ENCODE results near the gene FKBP1A.

The FKBP1A gene

GRCh38 chr20:1326031-1326930 lies 66.6 kb downstream of the FKBP1A start:
- H3K4me1 Mint-ChIP-seq: no peaks in the 10 kb centered on the region
- H3K27me3 Mint-ChIP-seq: no peaks in the 10 kb centered on the region
- H3K36me3 Mint-ChIP-seq: peaks cover 1% of the 10 kb centered on the region
- no peak overlapping the region for H3K4me3 Mint-ChIP-seq
- H3K27ac Mint-ChIP-seq: no peak overlapping the region
- H3K9me3 Mint-ChIP-seq: no peaks in the 10 kb centered on the region

GRCh38 chr20:1325173-1326030 lies 67.5 kb downstream of the FKBP1A start:
- Mint-ChIP-seq H3K36me3 (no peaks in the 10 kb centered on the region), H3K4me3 (no peak overlapping the region), H3K4me1 (no peaks in the 10 kb centered on the region), H3K27me3 (no peaks in the 10 kb centered on the region), H3K27ac (no peak overlapping the region), H3K9me3 (no peaks in the 10 kb centered on the region)

- Mint-ChIP-seq H3K27ac (no peak overlapping the region), H3K4me3 (no peak overlapping the region), H3K9me3 (no peaks in the 10 kb centered on the region), H3K36me3 (no peaks in the 10 kb centered on the region), H3K27me3 (no peaks in the 10 kb centered on the region), H3K4me1 (no peaks in the 10 kb centered on the region)
Measured at GRCh38 chr20:1324598-1325172, 68.2 kb downstream of the FKBP1A start.

- no peaks in the 10 kb centered on the region for H3K9me3 Mint-ChIP-seq
- H3K27me3 Mint-ChIP-seq: no peaks in the 10 kb centered on the region
- H3K4me1 Mint-ChIP-seq: no peaks in the 10 kb centered on the region
- no peak overlapping the region for H3K27ac Mint-ChIP-seq
- no peak overlapping the region for H3K4me3 Mint-ChIP-seq
- H3K36me3 Mint-ChIP-seq: no peaks in the 10 kb centered on the region
Measured at GRCh38 chr20:1323830-1324597, 68.8 kb downstream of the FKBP1A start.

- no peaks in the 10 kb centered on the region for H3K27me3 Mint-ChIP-seq
- H3K4me3 Mint-ChIP-seq: peak overlapping the region; percentile 8
- H3K9me3 Mint-ChIP-seq: no peaks in the 10 kb centered on the region
- no peaks in the 10 kb centered on the region for H3K36me3 Mint-ChIP-seq
- H3K27ac Mint-ChIP-seq: peak overlapping the region; percentile 46
- H3K4me1 Mint-ChIP-seq: no peaks in the 10 kb centered on the region
Measured at GRCh38 chr20:1323256-1323655, 69.6 kb downstream of the FKBP1A start.

- no peaks in the 10 kb centered on the region for H3K9me3 Mint-ChIP-seq
- H3K4me3 Mint-ChIP-seq: peak overlapping the region; percentile 8
- H3K27me3 Mint-ChIP-seq: no peaks in the 10 kb centered on the region
- peak overlapping the region; percentile 46 for H3K27ac Mint-ChIP-seq
- H3K4me1 Mint-ChIP-seq: no peaks in the 10 kb centered on the region
- H3K36me3 Mint-ChIP-seq: no peaks in the 10 kb centered on the region
Measured at GRCh38 chr20:1322511-1323245, 70.2 kb downstream of the FKBP1A start.

- Mint-ChIP-seq H3K4me3 (no peak overlapping the region), H3K4me1 (no peaks in the 10 kb centered on the region), H3K27me3 (no peaks in the 10 kb centered on the region), H3K36me3 (no peaks in the 10 kb centered on the region), H3K9me3 (no peaks in the 10 kb centered on the region), H3K27ac (no peak overlapping the region)
Measured at GRCh38 chr20:1321654-1321939, 71.3 kb downstream of the FKBP1A start.

GRCh38 chr20:1320902-1321653 lies 71.8 kb downstream of the FKBP1A start:
- H3K4me3 Mint-ChIP-seq: no peak overlapping the region
- no peaks in the 10 kb centered on the region for H3K36me3 Mint-ChIP-seq
- no peaks in the 10 kb centered on the region for H3K4me1 Mint-ChIP-seq
- no peaks in the 10 kb centered on the region for H3K9me3 Mint-ChIP-seq
- H3K27ac Mint-ChIP-seq: no peak overlapping the region
- no peaks in the 10 kb centered on the region for H3K27me3 Mint-ChIP-seq

- Mint-ChIP-seq H3K4me3 (no peak overlapping the region), H3K27ac (peak overlapping the region; percentile 79), H3K9me3 (no peaks in the 10 kb centered on the region), H3K36me3 (no peaks in the 10 kb centered on the region), H3K27me3 (no peaks in the 10 kb centered on the region), H3K4me1 (no peaks in the 10 kb centered on the region)
Measured at GRCh38 chr20:1320016-1320415, 72.8 kb downstream of the FKBP1A start.

- Mint-ChIP-seq H3K27me3 (no peaks in the 10 kb centered on the region), H3K4me1 (no peaks in the 10 kb centered on the region), H3K9me3 (no peaks in the 10 kb centered on the region), H3K4me3 (no peak overlapping the region), H3K36me3 (no peaks in the 10 kb centered on the region), H3K27ac (no peak overlapping the region)
Measured at GRCh38 chr20:1319462-1319861, 73.4 kb downstream of the FKBP1A start.

- no peak overlapping the region for H3K4me3 Mint-ChIP-seq
- no peaks in the 10 kb centered on the region for H3K36me3 Mint-ChIP-seq
- H3K9me3 Mint-ChIP-seq: no peaks in the 10 kb centered on the region
- H3K27me3 Mint-ChIP-seq: no peaks in the 10 kb centered on the region
- H3K27ac Mint-ChIP-seq: no peak overlapping the region
- H3K4me1 Mint-ChIP-seq: no peaks in the 10 kb centered on the region
Measured at GRCh38 chr20:1319051-1319450, 73.8 kb downstream of the FKBP1A start.

Measured in activated naive CD4-positive, alpha-beta T cell treated with anti-CD3 and anti-CD28 coated beads, Interleukin-2, amount 50 U/mL, for 24 hours (primary cell).